Testis (tissue), 2 donors: ENCODE measurements around the gene GPANK1.

ENCODE experiments used
- CTCF ChIP-seq, 3 experiments: fragments of 450-650 bp in 2 of 3; fragments of 200-600 bp in 1 of 3; sonication (generic) in 1 of 3; IDR thresholded peaks; one replicate each; pipeline ENCODE4 v1.5.1; 2016 to 2019; ENCODE audit warnings: antibody characterized with exemption in 3 of 3, mild to moderate bottlenecking in 2 of 3, moderate library complexity in 1 of 3
- POLR2A ChIP-seq: fragments of 450-650 bp; IDR thresholded peaks from one replicate; pipeline ENCODE4 v1.6.1; 2017; ENCODE audit warnings: antibody characterized with exemption, mild to moderate bottlenecking, moderate library complexity

DNA sequence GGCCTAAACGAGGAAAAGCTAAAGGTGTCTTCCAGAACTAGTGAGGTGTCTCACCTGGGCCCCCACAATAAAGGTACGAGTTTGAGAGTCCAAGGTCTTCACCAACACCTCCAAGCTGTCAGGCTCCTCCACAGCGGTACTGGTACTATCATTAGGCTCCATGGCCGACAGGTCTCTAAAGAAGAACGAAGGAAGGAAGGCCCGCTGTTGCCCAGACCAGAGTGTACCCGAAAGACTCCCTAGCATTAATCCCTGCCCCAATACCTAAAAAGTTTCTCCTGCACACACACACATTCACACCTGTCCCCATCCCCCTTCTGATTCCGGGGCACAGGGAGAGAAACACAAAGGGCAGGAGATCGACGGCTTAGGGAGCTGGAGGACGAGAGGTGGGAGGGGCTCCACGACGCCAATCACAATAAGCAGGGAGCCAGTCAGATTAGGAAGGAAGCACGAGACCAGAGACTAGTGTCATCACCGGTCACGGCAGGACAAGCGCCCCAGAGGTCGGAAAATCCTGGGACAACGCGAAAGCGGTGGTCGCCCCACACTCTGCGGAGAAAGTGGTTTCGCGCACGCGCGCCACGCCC, 13.1 kb downstream of the GPANK1 start:
- TF ChIP-seq POLR2A (no peak), CTCF (IDR thresholded peaks at IDR 0.05) (no peak)
